Measurements from ENCODE around the gene C1RL.
A peak's percentile ranks its signal among the peaks of the same experiment; 100 is the strongest.

DNA sequence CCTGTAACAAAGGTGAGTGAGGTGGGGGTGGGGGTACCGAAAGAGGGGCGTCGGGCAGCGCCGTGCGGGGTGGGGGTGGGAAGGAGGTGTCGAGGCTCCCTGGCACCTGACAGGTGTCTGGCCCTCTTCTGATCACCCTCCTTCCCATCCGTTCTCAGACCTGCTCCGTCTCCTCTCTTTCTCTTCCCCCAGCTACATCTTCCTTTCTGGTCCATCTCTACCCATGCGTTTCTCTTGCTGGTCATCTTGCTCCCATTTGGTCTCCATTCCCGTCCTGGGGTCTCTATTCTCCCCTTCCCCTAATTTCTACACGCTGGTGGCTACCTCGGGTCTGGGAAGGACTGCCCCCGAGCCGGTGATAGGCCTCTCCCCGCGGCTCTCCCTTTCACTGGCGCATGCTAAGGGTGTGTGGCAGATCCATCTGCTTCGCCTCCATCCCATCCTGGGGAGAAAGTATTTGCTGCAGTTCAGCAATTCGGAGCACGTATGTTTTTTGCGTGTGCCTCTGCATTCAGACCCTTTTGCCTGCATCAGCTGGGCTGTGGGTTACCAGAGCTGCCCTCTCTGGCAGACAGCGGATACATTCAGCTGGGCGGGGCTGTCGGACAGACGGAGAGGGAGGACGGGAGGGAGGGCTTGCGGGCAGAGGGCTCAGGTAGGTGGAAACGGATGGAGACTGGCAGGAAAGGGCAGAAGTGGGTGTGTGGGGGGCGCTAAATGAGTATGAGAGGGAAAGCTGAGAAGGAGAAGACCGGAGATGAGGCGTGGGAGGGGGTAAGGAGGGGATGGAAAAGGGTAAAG, 21.9 kb upstream of the C1RL start:
- no peak for TF ChIP-seq ATF2 (CRISPR knock-in tag; IDR thresholded peaks at IDR 0.05; ENCODE audit: borderline replicate concordance, low read depth)
- TF ChIP-seq FOXK1 (CRISPR knock-in tag; IDR thresholded peaks at IDR 0.05) = no peak; the same call in 1 of the 2 replicates
- no peak for TF ChIP-seq CTCF (IDR thresholded peaks at IDR 0.05)
- TF ChIP-seq TP53 (CRISPR knock-in tag; IDR thresholded peaks at IDR 0.05) = no peak
- TF ChIP-seq ELF4 (CRISPR knock-in tag; IDR thresholded peaks at IDR 0.05; ENCODE audit: low read depth) = no peak
- TF ChIP-seq, protein P1, sequence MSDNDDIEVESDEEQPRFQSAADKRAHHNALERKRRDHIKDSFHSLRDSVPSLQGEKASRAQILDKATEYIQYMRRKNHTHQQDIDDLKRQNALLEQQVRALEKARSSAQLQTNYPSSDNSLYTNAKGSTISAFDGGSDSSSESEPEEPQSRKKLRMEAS (CRISPR knock-in tag; IDR thresholded peaks at IDR 0.05) = no peak
- TF ChIP-seq CREB1 (CRISPR knock-in tag; IDR thresholded peaks at IDR 0.05) = no peak
- no peak for TF ChIP-seq RELA (CRISPR knock-in tag; IDR thresholded peaks at IDR 0.05; ENCODE audit: borderline replicate concordance)
- TF ChIP-seq ZNF232 (CRISPR knock-in tag; IDR thresholded peaks at IDR 0.05) = no peak
- TF ChIP-seq NFYB (CRISPR knock-in tag; conservative IDR thresholded peaks at IDR 0.05; ENCODE audit: low read depth) = no peak
- TF ChIP-seq SP1 (CRISPR knock-in tag; conservative IDR thresholded peaks at IDR 0.05) = peak; percentile 32; the same call in 1 of the 2 replicates

Measured in WTC11 (cell line).